GM12878 (cell line): ENCODE data around the gene PNLIPRP2. TPM values are rescaled to one million over a fixed set of nuclear protein-coding genes. Genes with fewer than 3 reads are reported as not detected.

Experiments used
- ATAC-seq: fragments of 200-7000 bp; cut with Tn5 transposase; 3 replicates; pipeline ENCODE4 v1.9.1; 2020; ENCODE audit warnings: mild to moderate bottlenecking, moderate library complexity
- BruUV-seq: library from RNA; stranded (reverse); fragments of 400-500 nt; replicated peaks from 2 replicates; lab custom pipeline; 2021; lab: Mats Ljungman, UMichigan
- CTCF ChIA-PET: fragments of 300-600 bp; sonication (Branson Sonifier 250); formaldehyde crosslinking; extraction: SDS; loops from one replicate; lab custom pipeline; 2021; ENCODE audit warnings: inconsistent platforms; lab: Yijun Ruan, JAX
- POLR2A ChIA-PET: fragments of 350-600 bp; formaldehyde crosslinking; extraction: SDS; loops from one replicate; lab custom pipeline; 2021; ENCODE audit warnings: inconsistent platforms; lab: Charles Lee
- RAD21 ChIA-PET: fragments of 300-600 bp; sonication (Branson Sonifier 250); formaldehyde crosslinking; loops from one replicate; lab custom pipeline; 2023; ENCODE audit warnings: antibody characterized with exemption; ENCODE audit not compliant: unreplicated experiment; lab: Charles Lee
- SMC1A ChIA-PET: fragments of 300-600 bp; sonication (Branson Sonifier 250); formaldehyde crosslinking; loops from one replicate; lab custom pipeline; 2023; ENCODE audit not compliant: unreplicated experiment, uncharacterized antibody; lab: Charles Lee
- DNase-seq: peaks from one replicate; pipeline ENCODE4 v3.0.0-alpha.2; 2011; ENCODE audit warnings: low read depth, low spot score
- FAIRE-seq: peaks from 3 replicates; lab custom pipeline; 2011; peaks lifted over from hg19 to GRCh38; lab: Jason Lieb, UNC
- H2AFZ ChIP-seq: 2 replicates; pipeline ENCODE4 v1.6.0; 2011; ENCODE audit warnings: low read depth, low read length, control low read depth; ENCODE audit not compliant: control insufficient read depth
- H3K27ac ChIP-seq: 2 replicates; pipeline ENCODE4 v1.5.1; 2011; ENCODE audit warnings: control low read depth; ENCODE audit not compliant: control insufficient read depth, insufficient read depth
- H3K27me3 ChIP-seq, 2 experiments: replicated peaks in 1 of 2; 2 replicates each; pipeline versions ENCODE4 v1.6.0 to v1.6.1; 2011; ENCODE audit warnings: low read length in 1 of 2; ENCODE audit not compliant: control insufficient read depth in 2 of 2, insufficient read depth in 2 of 2
- H3K36me3 ChIP-seq, 2 experiments: 2 replicates each; pipeline ENCODE4 v1.5.1; 2011; ENCODE audit warnings: low read length in 1 of 2; ENCODE audit not compliant: control insufficient read depth in 2 of 2, insufficient read depth in 2 of 2
- H3K4me1 ChIP-seq: 2 replicates; pipeline ENCODE4 v1.6.1; 2011; ENCODE audit warnings: mild to moderate bottlenecking, low read length, moderate library complexity, mixed read lengths; ENCODE audit not compliant: control insufficient read depth, insufficient read depth
- H3K4me2 ChIP-seq: 2 replicates; pipeline ENCODE4 v1.6.0; 2011; ENCODE audit warnings: control low read depth; ENCODE audit not compliant: control insufficient read depth, insufficient read depth
- H3K4me3 ChIP-seq: fragments of 200-600 bp; sonication (generic); 2 replicates; pipeline ENCODE4 v1.5.1; 2016
- H3K79me2 ChIP-seq: 2 replicates; pipeline ENCODE4 v1.6.0; 2011; ENCODE audit warnings: low read length; ENCODE audit not compliant: control insufficient read depth, insufficient read depth
- H3K9ac ChIP-seq: 2 replicates; pipeline ENCODE4 v1.8.0; 2011; ENCODE audit warnings: low read length, control low read depth, mixed read lengths; ENCODE audit not compliant: control insufficient read depth, insufficient read depth
- H3K9me3 ChIP-seq: replicated peaks from 3 replicates; pipeline ENCODE4 v1.5.1; 2011; ENCODE audit warnings: mild to moderate bottlenecking, low read length; ENCODE audit not compliant: control insufficient read depth, insufficient read depth
- H4K20me1 ChIP-seq: 2 replicates; pipeline ENCODE4 v1.6.0; 2011; ENCODE audit not compliant: control insufficient read depth, insufficient read depth
- CEBPZ ChIP-seq: fragments of 150-350 bp; IDR thresholded peaks from 2 replicates; pipeline ENCODE4 v1.6.1; 2016; ENCODE audit warnings: low read depth, low read length
- FOS ChIP-seq: IDR thresholded peaks from 3 replicates; pipeline ENCODE4 v1.6.1; 2011; ENCODE audit warnings: borderline replicate concordance; ENCODE audit not compliant: insufficient read length; ENCODE audit errors: extremely low read depth
- HDGF ChIP-seq: fragments of 450-650 bp; IDR thresholded peaks from 2 replicates; pipeline ENCODE4 v1.6.1; 2016; ENCODE audit warnings: antibody characterized with exemption
- MLLT1 ChIP-seq: fragments of 450-650 bp; IDR thresholded peaks from 2 replicates; pipeline ENCODE4 v1.6.1; 2016; ENCODE audit warnings: mild to moderate bottlenecking
- TAF1 ChIP-seq: IDR thresholded peaks from 2 replicates; pipeline ENCODE4 v1.6.1; 2011; ENCODE audit warnings: mild to moderate bottlenecking, low read depth, low read length, borderline replicate concordance
- ZNF274 ChIP-seq: IDR thresholded peaks from one replicate; pipeline ENCODE4 v1.8.0; 2011; ENCODE audit not compliant: insufficient read length, insufficient read depth
- WGBS: methylation state at CpG from one replicate; pipeline ENCODE4 v1.1.6; 2016; ENCODE audit warnings: low lambda C conversion rate; ENCODE audit not compliant: insufficient replicate concordance, insufficient coverage; ENCODE audit errors: missing lambda C conversion rate; 5-methylcytosine and 5-hydroxymethylcytosine counted together
- in situ Hi-C: fragments of 300-500 bp; cut with MboI; formaldehyde crosslinking; loops from 9 replicates; pipeline ENCODE4 v1.14.3; 2018; ENCODE audit warnings: mixed read lengths
- intact Hi-C: fragments of 100-400 bp; cut with micrococcal nuclease; formaldehyde crosslinking; loops from one replicate; pipeline ENCODE4 v1.14.2; 2022; ENCODE audit not compliant: unreplicated experiment
- polyA plus RNA-seq, 11 experiments: library from polyadenylated mRNA; depleted of rRNA in 4 of 11; unstranded in 6 of 11; stranded (reverse) in 5 of 11; fragments of >200 nt; fragmentation: Nextera tagmentation in 4 of 11; fragmentation: Illumina TruSeq in 1 of 11; extraction: Ambion mirVana in 4 of 11; extraction: Trizol in 1 of 11; gene quantifications; 1 replicate in 1 of 11; 2 replicates in 10 of 11; pipeline versions ENCODE4 v1.2.1 to v1.2.3, GENCODE V29; 2011 to 2016; ENCODE audit warnings: inconsistent platforms in 2 of 11, missing spikeins in 2 of 11, low read depth in 1 of 11
- total RNA-seq, 4 experiments: library from RNA; depleted of rRNA in 3 of 4; stranded (reverse); fragments of >200 nt in 3 of 4; fragmentation: Illumina TruSeq in 1 of 4; extraction: Trizol in 1 of 4; gene quantifications; 2 replicates each; pipeline versions ENCODE4 v1.2.1 to v1.2.3, GENCODE V29; 2013 to 2021

The PNLIPRP2 gene
- total and polyA plus RNA-seq, 10 of the 15 experiments (the other 5 are each of a cell fraction or from before 2014, with no cell fraction given): 0.33 TPM; not detected in 9

GRCh38 chr10:116676633-116677032, 55.9 kb downstream of the PNLIPRP2 start (continued):
- TF ChIP-seq CEBPZ (no peak), ZNF274 (no peak)

GRCh38 chr10:116679351-116679750, 58.6 kb downstream of the PNLIPRP2 start:
- TF ChIP-seq MLLT1 (no peak), TAF1 (no peak), HDGF (no peak), FOS (no peak)
- 53% methylated on average over 15 of the region's 15 CpGs for WGBS
- Histone ChIP-seq H3K9ac (no peak overlapping the region), H3K79me2 (no peaks in the 10 kb centered on the region), H3K36me3 (no peaks in the 10 kb centered on the region), H4K20me1 (no peaks in the 10 kb centered on the region), H3K4me2 (no peak overlapping the region), H3K9me3 (no peaks in the 10 kb centered on the region), H3K4me3 (no peak overlapping the region), H3K4me1 (no peaks in the 10 kb centered on the region), H3K27ac (no peak overlapping the region), H3K27me3 (no peaks in the 10 kb centered on the region; a peak in 1 of 4 replicates), H2AFZ (no peak overlapping the region)
- DNase-seq: no peak
- ChIA-PET RAD21 (no interaction called here), SMC1A (no interaction called here), POLR2A (no interaction called here), CTCF (no interaction called here)
- FAIRE-seq: no peak
- ATAC-seq: no peak
- in situ Hi-C loops: no loop called here
- BruUV-seq: no TSS peak
- intact Hi-C loops: no loop called here
